Activated CD4-positive, alpha-beta T cell treated with anti-CD3 and anti-CD28 coated beads for 36 hours (primary cell): ENCODE data around the gene HOXD9. TPM values are rescaled to one million over a fixed set of nuclear protein-coding genes. Genes with fewer than 3 reads are reported as not detected.

Experiments
- ATAC-seq: fragments of 200-7000 bp; cut with Tn5 transposase; one replicate; pipeline ENCODE4 v1.10.0; 2021; ENCODE audit warnings: mild to moderate bottlenecking, moderate library complexity
- CTCF ChIA-PET: fragments of 350-600 bp; sonication (Branson Sonifier 250); formaldehyde crosslinking; loops from one replicate; lab custom pipeline; 2021; ENCODE audit warnings: antibody characterized with exemption; lab: Charles Lee
- POLR2A ChIA-PET: fragments of 350-600 bp; sonication (Branson Sonifier 250); formaldehyde crosslinking; loops from one replicate; lab custom pipeline; 2021; ENCODE audit warnings: antibody characterized with exemption, inconsistent platforms; lab: Charles Lee
- DNase-seq: peaks from one replicate; pipeline ENCODE4 v3.0.0-alpha.2; 2020
- H3K27ac Mint-ChIP-seq: one replicate; pipeline ENCODE4 v1.8.0; 2021; ENCODE audit warnings: mixed read lengths
- H3K27me3 Mint-ChIP-seq: one replicate; pipeline ENCODE4 v1.8.0; 2021; ENCODE audit warnings: mixed read lengths
- H3K36me3 Mint-ChIP-seq: one replicate; pipeline ENCODE4 v1.8.0; 2021; ENCODE audit warnings: low read depth, mixed read lengths
- H3K4me1 Mint-ChIP-seq: one replicate; pipeline ENCODE4 v1.8.0; 2021; ENCODE audit warnings: mixed read lengths
- H3K4me3 Mint-ChIP-seq: one replicate; pipeline ENCODE4 v1.8.0; 2021; ENCODE audit warnings: mild to moderate bottlenecking, moderate library complexity, mixed read lengths
- H3K9me3 Mint-ChIP-seq: one replicate; pipeline ENCODE4 v1.8.0; 2021; ENCODE audit warnings: low read depth, mixed read lengths
- intact Hi-C, 2 experiments: fragments of 100-400 bp; cut with DNase I in 1 of 2; cut with micrococcal nuclease in 1 of 2; formaldehyde crosslinking; loops; one replicate each; pipeline versions ENCODE4 v1.14.2 to v1.15.1; 2022 to 2024; cut with DNase I, micrococcal nuclease
- total RNA-seq, 2 experiments: library from RNA; stranded (reverse); gene quantifications; one replicate each; pipeline ENCODE4 v1.2.3, GENCODE V29; 2021

Gene HOXD9
- total RNA-seq, 2 experiments from 2014 or later: not detected

DNA sequence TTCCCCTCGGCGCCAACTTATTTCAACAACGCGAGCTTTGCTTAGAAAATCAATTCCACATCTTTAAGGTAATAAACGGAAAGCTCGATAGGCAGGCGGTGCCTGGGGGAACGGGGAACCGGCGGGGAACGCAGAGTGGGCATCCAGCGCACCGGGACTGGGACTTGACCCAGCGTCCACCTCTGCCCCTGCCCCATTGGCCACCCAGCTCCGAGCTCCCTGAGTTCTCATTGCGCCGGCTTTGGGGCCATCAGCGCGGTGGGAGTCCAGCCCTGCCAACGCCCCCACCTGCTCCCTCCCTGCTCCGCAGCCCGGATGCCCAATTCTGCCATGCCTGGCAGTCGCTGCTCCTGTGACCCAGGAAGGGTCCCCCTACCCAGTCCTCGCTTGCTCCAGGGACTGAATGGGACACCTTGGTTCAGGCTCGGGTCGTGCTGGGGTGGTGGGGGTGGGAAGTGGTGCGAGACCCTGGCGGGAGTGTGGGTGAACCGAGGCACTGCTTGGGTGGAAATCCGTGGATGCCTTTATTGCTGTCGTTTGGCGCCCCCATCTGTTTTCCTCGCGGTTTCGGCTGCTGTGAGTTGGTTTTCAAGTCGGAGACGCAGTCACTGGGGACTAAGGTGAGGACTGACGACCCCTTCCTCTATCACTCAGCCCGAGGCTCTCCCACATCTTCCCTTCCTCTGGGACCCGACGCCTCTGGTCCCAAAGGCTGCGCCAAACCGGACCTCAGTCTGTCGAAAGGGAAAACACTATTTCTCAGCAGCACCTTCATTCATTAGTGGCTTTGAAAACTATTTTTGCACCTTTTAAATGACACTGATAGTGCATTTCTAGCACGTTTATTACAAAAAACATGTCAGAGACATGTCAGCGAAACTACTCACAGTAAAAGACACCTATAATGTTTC, 36.4 kb upstream of the HOXD9 start:
- H3K27me3 Mint-ChIP-seq: peaks cover 87% of the 10 kb centered on the region
- H3K9me3 Mint-ChIP-seq: peaks cover 4% of the 10 kb centered on the region
- no peak overlapping the region for H3K4me3 Mint-ChIP-seq
- ChIA-PET POLR2A (no interaction called here), CTCF (interaction anchor here (0.6 to 1.9 kb wide), 8 partner anchors 11 to 834 kb away, joined by 3 to 10 read pairs (median 3); no protein-coding TSS in a partner anchor)
- intact Hi-C loops: loop anchor here (2.0 to 10.0 kb wide), 4 partner anchors 27 to 1751 kb away; partner anchors contain the start of gene SP9 (in 1 of the 2)
- ATAC-seq: no peak
- H3K4me1 Mint-ChIP-seq: peaks cover 8% of the 10 kb centered on the region
- H3K36me3 Mint-ChIP-seq: peaks cover 6% of the 10 kb centered on the region
- no peak overlapping the region for H3K27ac Mint-ChIP-seq
- DNase-seq: peak; percentile 54

DNA sequence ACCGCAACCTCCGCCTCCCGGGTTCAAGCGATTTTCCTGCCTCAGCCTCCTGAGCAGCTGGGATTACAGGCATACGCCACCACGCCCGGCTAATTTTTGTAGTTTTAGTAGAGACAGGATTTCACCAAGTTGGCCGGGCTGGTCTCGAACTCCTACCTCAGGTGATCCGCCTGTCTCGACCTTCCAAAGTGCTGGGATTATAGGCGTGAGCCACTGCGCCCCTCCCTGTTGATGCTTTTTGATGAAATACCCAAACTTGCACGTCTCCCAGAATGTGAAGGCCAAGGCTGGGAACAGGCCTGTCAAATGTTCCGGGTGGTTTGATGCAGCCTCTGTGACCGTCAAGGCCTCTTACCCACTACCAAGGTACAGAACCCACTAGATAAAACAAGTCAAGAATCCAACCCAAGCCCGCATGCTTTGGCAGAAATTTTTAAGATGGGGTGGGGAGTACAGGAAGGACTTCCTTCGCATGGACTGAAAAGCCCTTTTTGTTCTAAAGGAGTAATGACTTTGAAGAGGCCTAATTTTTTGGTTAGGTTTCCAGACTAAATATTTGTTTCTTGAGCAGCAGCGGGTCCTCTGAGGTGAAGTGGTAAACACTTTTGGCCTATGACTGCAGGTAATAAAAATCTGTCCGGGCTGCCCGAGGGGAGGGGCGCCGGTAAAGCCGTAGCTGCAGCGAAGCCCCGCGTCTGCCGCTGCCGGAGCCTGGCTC, 35.0 kb upstream of the HOXD9 start:
- Mint-ChIP-seq H3K4me1 (peaks cover 12% of the 10 kb centered on the region), H3K9me3 (peaks cover 4% of the 10 kb centered on the region), H3K4me3 (no peak overlapping the region), H3K36me3 (peaks cover 3% of the 10 kb centered on the region), H3K27ac (no peak overlapping the region), H3K27me3 (peaks cover 88% of the 10 kb centered on the region)
- POLR2A ChIA-PET: no interaction called here
- no peak for ATAC-seq
- intact Hi-C loops: loop anchor here (1.0 to 10.0 kb wide), 6 partner anchors 73 to 1753 kb away; partner anchors contain the start of gene SP9 (in 1 of the 2)
- DNase-seq: no peak
- CTCF ChIA-PET: interaction anchor here (1.6 kb wide), 1 partner anchor 10 kb away, joined by 7 read pairs; no protein-coding TSS in a partner anchor

DNA sequence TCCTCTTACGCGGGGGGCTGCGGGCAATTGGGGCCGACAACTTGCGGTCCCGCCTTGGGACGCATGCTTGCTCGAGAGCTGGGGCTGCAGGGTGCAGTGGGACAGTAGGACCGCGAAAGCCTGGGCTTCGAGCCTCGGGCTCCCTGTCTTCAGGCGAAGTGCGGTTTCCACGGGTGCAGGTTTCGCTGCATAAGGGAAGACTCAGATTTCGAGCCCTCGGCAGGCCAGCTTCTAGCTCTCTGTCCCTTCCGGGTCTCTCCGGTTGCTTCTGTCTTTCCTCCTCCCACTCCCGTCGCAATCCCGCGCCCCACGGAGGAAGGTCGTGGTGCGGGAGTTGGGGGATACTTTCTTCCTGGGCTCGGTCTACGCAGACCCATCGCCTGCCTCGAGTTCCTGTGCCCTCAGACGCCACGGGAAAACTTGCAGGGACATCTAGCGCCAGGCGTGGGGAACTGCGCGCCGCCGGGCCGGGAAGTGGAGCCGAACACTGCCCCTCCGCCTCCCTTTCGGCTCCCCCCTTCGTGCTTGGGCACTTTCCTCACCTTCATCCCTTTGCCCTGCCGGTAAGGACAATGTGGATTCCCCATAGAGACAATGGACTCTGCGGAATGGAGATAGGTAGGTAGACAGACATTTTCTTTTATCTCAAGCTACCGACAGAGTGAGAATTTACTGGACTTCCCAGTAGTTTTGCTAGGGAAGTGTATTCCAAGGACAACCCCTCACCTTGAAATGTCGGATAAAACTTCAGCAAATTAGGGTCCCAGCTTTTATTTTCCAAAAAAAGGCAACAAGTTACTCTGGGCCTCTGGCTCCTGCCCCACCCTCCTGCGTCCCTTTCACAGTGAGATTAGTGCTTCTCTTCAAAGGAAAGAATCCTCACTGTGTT, 34.2 kb upstream of the HOXD9 start:
- peak; percentile 61 for DNase-seq
- intact Hi-C loops: loop anchor here (1.0 to 10.0 kb wide), 5 partner anchors 397 to 1753 kb away; partner anchors contain the start of gene SP9 (in 1 of the 2)
- Mint-ChIP-seq H3K36me3 (peaks cover 3% of the 10 kb centered on the region), H3K27me3 (peaks cover 82% of the 10 kb centered on the region), H3K9me3 (peaks cover 4% of the 10 kb centered on the region), H3K4me1 (peaks cover 14% of the 10 kb centered on the region), H3K27ac (no peak overlapping the region), H3K4me3 (peak overlapping the region; percentile 51)
- CTCF ChIA-PET: interaction anchor here (0.8 to 1.6 kb wide), 3 partner anchors 9 to 32 kb away, joined by 3 to 7 read pairs (median 3); no protein-coding TSS in a partner anchor
- no peak for ATAC-seq
- POLR2A ChIA-PET: no interaction called here

DNA sequence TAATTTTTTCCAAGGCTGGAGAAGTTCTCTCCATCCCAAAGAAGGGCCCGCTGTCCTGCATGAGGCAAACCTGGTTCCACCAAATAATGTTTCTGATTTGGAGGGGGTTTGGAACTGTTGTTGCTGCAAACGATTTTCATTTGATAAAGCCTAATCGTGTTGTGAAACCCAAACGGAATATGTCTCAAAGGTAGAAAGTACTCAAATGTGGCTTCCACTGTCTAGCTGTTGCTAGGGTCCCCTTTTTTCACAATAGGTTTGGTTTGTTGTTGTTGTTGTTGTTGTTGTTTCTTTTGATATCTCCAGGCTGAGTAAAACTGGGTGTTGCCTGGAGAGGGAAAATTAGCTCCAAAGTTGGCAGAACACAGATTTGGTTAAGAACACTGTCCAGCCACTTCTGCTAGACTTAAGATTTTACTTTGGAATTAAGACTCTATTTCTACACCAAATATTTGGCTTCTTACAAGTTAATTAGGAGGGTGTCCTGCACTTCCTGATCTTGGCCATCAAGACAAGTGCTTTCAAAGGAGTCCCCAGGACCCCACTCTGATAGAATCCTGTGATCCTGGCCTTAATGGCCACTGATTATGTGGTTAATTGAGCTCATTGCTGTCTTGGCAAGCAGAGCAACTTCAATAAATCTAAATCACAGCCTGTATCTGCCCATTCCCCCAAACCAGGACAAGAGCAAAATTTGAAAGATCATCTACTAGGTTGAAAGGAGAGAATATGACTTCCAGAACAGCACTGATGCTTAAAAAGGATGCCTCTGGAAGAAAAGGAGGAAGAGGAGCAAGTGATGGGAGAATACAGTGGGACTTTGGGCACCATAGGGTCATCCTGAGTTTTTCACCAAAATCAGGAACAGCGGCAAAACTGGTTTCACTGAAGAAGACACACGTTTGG, 33.3 kb upstream of the HOXD9 start:
- ChIA-PET CTCF (interaction anchor here (0.8 to 1.6 kb wide), 3 partner anchors 9 to 31 kb away, joined by 3 to 7 read pairs (median 3); no protein-coding TSS in a partner anchor), POLR2A (interaction anchor here (0.7 kb wide), 1 partner anchor 372 kb away, joined by 3 read pairs; no protein-coding TSS in a partner anchor)
- Mint-ChIP-seq H3K36me3 (peaks cover 3% of the 10 kb centered on the region), H3K27ac (no peak overlapping the region), H3K9me3 (no peaks in the 10 kb centered on the region), H3K4me3 (no peak overlapping the region), H3K27me3 (peaks cover 82% of the 10 kb centered on the region), H3K4me1 (peaks cover 21% of the 10 kb centered on the region)
- no peak for ATAC-seq
- DNase-seq: no peak
- intact Hi-C loops: loop anchor here (1.0 to 10.0 kb wide), 5 partner anchors 398 to 1754 kb away; partner anchors contain the start of gene SP9 (in 1 of the 2)

DNA sequence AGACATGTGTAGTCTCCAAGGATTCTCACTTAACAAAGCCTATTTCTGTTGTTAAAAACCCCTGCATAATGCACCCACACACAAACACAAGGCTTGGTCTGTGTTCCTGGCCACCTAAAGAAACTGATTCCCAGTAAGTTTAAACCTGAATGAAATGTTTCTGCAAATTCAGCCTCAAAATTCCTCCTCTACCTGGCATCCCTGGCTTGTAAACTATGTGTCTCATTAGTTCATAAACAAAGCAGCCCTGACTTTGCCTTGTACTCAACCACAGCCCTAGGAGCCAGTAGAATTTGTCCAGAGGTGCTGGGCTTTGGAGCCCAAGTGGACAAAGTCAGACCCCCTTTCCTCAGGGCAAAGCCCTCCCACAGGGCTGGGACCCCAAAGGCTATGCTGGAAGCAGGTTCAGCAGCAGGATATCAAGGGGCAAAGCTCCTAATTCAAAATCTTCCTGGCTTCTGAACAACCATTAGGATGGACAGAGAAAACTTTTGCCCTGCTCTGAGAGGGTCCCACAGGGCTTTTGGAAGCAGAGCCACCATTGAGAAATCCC, 32.6 kb upstream of the HOXD9 start:
- ChIA-PET CTCF (no interaction called here), POLR2A (no interaction called here)
- Mint-ChIP-seq H3K4me1 (peaks cover 21% of the 10 kb centered on the region), H3K36me3 (peaks cover 3% of the 10 kb centered on the region), H3K4me3 (no peak overlapping the region), H3K27me3 (peaks cover 82% of the 10 kb centered on the region), H3K27ac (no peak overlapping the region), H3K9me3 (no peaks in the 10 kb centered on the region)
- ATAC-seq (no peak), DNase-seq (no peak)
- intact Hi-C loops: loop anchor here (2.0 to 10.0 kb wide), 5 partner anchors 399 to 1755 kb away; partner anchors contain the start of gene SP9 (in 1 of the 2)

DNA sequence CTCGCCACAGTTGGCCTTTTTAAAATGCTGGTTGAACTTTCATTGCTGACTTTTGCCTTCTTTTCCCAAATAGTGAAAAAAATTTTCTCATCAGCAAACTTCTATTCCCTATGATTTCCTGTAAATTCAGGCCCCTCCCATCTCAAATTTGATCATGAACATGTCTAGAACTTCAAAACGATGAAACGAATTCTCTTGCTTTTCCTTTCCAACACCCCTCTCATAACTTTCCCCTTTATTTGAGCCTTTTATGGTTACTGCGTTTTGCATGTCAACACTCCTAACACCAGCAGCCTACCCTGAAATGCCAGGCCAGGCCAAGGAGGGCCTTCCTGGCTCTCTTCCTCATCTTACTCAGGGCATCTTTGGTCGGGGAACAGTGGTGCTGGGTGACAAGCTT, 31.7 kb upstream of the HOXD9 start:
- intact Hi-C loops: loop anchor here in 1 of 2 experiments (10.0 kb wide), 1 partner anchor 1056 kb away; no protein-coding TSS in a partner anchor
- Mint-ChIP-seq H3K36me3 (peaks cover 3% of the 10 kb centered on the region), H3K27me3 (peaks cover 84% of the 10 kb centered on the region), H3K9me3 (no peaks in the 10 kb centered on the region), H3K27ac (no peak overlapping the region), H3K4me1 (peaks cover 21% of the 10 kb centered on the region), H3K4me3 (no peak overlapping the region)
- ChIA-PET CTCF (interaction anchor here (1.0 kb wide), 1 partner anchor 12 kb away, joined by 3 read pairs; no protein-coding TSS in a partner anchor), POLR2A (no interaction called here)
- ATAC-seq (no peak), DNase-seq (no peak)

DNA sequence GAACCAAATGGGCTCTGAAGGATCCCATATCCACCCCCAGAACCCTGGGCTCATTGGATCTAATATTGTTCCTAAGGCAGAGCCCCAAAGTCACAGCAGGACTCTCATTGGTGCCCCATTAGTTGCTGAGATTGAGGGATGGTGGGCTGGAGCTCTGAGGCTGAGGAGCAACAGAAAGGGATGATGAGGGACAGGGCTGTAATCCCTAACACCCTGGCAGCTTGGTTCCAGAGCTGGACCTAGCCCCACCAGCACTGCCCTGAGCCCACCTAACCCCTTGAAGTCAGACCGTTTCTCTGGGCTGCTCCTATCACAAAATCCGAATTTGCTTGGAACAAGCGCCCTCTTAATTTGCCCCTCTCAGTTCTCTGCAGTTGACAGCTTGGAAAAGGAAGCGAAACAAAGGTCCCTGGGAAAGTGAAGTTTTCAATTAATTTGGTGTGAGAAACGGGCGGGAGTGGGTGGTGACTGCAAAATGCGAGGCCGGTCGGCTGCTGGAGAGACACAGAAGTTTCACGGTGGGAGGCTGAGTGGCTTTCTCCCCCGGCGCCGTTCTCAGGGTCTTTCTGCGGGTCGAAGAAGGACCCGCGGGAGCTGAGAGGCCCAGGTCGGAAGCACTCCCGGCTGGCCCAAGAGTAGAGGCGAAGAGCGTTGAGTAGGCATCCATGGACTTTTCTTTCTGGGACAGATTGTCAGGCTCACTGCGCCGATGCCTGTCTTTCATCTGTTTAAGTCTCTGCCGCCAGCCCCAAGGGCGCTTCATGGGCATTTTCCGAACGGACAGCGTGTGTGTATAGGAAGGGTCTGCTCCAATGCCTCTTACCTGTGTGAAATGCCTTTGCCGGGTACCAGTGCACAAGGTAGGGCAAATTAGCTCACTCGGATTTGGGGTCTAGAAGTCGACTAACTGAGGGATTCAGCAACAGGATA, 30.9 kb upstream of the HOXD9 start:
- Mint-ChIP-seq H3K4me3 (peak overlapping the region; percentile 21), H3K27ac (peak overlapping the region; percentile 25), H3K4me1 (peaks cover 25% of the 10 kb centered on the region), H3K9me3 (no peaks in the 10 kb centered on the region), H3K36me3 (peaks cover 3% of the 10 kb centered on the region), H3K27me3 (peaks cover 85% of the 10 kb centered on the region)
- DNase-seq (no peak), ATAC-seq (no peak)
- ChIA-PET CTCF (interaction anchor here (1.0 kb wide), 1 partner anchor 11 kb away, joined by 3 read pairs; no protein-coding TSS in a partner anchor), POLR2A (no interaction called here)
- intact Hi-C loops: loop anchor here in 1 of 2 experiments (10.0 kb wide), 1 partner anchor 1057 kb away; no protein-coding TSS in a partner anchor

- Mint-ChIP-seq H3K4me1 (peaks cover 33% of the 10 kb centered on the region), H3K9me3 (no peaks in the 10 kb centered on the region), H3K27ac (peak within 1 kb of the TSS; percentile 25), H3K36me3 (peaks cover 3% of the 10 kb centered on the region), H3K4me3 (peak within 1 kb of the TSS; percentile 21), H3K27me3 (peaks cover 85% of the 10 kb centered on the region)
- POLR2A ChIA-PET: no interaction called here
- DNase-seq (peak; percentile 27), ATAC-seq (no peak)
- CTCF ChIA-PET: no interaction called here
- intact Hi-C loops: loop anchor here in 1 of 2 experiments (1.0 to 10.0 kb wide), 2 partner anchors 11 to 1058 kb away; no protein-coding TSS in a partner anchor
These were observed 30.0 kb upstream of the HOXD9 start, which contains the start of gene HOXD13 for GRCh38 chr2:176092270-176093144. HOXD13 (plus strand) TSS chr2:176092721; CDS start chr2:176092891, 170 bp downstream.
